ENCODE measurements around the gene MACROD2.

DNA sequence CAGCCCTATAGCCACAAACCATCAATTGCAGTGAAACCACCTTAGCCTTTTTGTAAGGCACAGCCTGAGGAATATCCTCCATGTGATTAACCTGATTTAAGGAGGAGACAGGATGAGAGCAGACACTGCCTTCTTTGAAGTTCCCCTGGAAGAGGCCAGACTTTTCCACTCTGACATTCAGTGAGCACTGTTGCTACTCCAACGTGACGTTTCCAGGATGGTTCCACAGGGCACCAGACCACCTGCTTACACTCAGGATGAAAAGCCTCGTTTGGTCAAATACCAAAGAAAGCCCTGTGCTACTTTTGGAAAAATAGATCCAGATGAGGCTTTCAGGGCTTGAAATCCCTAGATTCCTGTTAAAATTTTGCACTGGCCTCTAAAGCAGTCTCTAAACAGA, 1444.2 kb downstream of the MACROD2 start:
- TF ChIP-seq POLR2AphosphoS5 (IDR thresholded peaks at IDR 0.05; ENCODE audit: low read depth), result no peak
- no peak for TF ChIP-seq EZH2 (IDR thresholded peaks at IDR 0.05; ENCODE audit: low read depth, unreplicated experiment)
- TF ChIP-seq, protein P1, sequence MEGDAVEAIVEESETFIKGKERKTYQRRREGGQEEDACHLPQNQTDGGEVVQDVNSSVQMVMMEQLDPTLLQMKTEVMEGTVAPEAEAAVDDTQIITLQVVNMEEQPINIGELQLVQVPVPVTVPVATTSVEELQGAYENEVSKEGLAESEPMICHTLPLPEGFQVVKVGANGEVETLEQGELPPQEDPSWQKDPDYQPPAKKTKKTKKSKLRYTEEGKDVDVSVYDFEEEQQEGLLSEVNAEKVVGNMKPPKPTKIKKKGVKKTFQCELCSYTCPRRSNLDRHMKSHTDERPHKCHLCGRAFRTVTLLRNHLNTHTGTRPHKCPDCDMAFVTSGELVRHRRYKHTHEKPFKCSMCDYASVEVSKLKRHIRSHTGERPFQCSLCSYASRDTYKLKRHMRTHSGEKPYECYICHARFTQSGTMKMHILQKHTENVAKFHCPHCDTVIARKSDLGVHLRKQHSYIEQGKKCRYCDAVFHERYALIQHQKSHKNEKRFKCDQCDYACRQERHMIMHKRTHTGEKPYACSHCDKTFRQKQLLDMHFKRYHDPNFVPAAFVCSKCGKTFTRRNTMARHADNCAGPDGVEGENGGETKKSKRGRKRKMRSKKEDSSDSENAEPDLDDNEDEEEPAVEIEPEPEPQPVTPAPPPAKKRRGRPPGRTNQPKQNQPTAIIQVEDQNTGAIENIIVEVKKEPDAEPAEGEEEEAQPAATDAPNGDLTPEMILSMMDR (conservative IDR thresholded peaks at IDR 0.05; ENCODE audit: low read depth in 2 of 2), result no peak
- TF ChIP-seq STAT1 (IDR thresholded peaks at IDR 0.05; ENCODE audit: unreplicated experiment), result no peak
- no peak for TF ChIP-seq NANOG (IDR thresholded peaks at IDR 0.05; ENCODE audit: borderline replicate concordance)
- TF ChIP-seq, protein P2, sequence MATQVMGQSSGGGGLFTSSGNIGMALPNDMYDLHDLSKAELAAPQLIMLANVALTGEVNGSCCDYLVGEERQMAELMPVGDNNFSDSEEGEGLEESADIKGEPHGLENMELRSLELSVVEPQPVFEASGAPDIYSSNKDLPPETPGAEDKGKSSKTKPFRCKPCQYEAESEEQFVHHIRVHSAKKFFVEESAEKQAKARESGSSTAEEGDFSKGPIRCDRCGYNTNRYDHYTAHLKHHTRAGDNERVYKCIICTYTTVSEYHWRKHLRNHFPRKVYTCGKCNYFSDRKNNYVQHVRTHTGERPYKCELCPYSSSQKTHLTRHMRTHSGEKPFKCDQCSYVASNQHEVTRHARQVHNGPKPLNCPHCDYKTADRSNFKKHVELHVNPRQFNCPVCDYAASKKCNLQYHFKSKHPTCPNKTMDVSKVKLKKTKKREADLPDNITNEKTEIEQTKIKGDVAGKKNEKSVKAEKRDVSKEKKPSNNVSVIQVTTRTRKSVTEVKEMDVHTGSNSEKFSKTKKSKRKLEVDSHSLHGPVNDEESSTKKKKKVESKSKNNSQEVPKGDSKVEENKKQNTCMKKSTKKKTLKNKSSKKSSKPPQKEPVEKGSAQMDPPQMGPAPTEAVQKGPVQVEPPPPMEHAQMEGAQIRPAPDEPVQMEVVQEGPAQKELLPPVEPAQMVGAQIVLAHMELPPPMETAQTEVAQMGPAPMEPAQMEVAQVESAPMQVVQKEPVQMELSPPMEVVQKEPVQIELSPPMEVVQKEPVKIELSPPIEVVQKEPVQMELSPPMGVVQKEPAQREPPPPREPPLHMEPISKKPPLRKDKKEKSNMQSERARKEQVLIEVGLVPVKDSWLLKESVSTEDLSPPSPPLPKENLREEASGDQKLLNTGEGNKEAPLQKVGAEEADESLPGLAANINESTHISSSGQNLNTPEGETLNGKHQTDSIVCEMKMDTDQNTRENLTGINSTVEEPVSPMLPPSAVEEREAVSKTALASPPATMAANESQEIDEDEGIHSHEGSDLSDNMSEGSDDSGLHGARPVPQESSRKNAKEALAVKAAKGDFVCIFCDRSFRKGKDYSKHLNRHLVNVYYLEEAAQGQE (IDR thresholded peaks at IDR 0.05; ENCODE audit: unreplicated experiment), result no peak
- TF ChIP-seq EZH2phosphoT487 (IDR thresholded peaks at IDR 0.05; ENCODE audit: unreplicated experiment), result no peak
- no peak for TF ChIP-seq CREB1 (CRISPR knock-in tag; IDR thresholded peaks at IDR 0.05; ENCODE audit: low read depth)
- TF ChIP-seq, protein P3, sequence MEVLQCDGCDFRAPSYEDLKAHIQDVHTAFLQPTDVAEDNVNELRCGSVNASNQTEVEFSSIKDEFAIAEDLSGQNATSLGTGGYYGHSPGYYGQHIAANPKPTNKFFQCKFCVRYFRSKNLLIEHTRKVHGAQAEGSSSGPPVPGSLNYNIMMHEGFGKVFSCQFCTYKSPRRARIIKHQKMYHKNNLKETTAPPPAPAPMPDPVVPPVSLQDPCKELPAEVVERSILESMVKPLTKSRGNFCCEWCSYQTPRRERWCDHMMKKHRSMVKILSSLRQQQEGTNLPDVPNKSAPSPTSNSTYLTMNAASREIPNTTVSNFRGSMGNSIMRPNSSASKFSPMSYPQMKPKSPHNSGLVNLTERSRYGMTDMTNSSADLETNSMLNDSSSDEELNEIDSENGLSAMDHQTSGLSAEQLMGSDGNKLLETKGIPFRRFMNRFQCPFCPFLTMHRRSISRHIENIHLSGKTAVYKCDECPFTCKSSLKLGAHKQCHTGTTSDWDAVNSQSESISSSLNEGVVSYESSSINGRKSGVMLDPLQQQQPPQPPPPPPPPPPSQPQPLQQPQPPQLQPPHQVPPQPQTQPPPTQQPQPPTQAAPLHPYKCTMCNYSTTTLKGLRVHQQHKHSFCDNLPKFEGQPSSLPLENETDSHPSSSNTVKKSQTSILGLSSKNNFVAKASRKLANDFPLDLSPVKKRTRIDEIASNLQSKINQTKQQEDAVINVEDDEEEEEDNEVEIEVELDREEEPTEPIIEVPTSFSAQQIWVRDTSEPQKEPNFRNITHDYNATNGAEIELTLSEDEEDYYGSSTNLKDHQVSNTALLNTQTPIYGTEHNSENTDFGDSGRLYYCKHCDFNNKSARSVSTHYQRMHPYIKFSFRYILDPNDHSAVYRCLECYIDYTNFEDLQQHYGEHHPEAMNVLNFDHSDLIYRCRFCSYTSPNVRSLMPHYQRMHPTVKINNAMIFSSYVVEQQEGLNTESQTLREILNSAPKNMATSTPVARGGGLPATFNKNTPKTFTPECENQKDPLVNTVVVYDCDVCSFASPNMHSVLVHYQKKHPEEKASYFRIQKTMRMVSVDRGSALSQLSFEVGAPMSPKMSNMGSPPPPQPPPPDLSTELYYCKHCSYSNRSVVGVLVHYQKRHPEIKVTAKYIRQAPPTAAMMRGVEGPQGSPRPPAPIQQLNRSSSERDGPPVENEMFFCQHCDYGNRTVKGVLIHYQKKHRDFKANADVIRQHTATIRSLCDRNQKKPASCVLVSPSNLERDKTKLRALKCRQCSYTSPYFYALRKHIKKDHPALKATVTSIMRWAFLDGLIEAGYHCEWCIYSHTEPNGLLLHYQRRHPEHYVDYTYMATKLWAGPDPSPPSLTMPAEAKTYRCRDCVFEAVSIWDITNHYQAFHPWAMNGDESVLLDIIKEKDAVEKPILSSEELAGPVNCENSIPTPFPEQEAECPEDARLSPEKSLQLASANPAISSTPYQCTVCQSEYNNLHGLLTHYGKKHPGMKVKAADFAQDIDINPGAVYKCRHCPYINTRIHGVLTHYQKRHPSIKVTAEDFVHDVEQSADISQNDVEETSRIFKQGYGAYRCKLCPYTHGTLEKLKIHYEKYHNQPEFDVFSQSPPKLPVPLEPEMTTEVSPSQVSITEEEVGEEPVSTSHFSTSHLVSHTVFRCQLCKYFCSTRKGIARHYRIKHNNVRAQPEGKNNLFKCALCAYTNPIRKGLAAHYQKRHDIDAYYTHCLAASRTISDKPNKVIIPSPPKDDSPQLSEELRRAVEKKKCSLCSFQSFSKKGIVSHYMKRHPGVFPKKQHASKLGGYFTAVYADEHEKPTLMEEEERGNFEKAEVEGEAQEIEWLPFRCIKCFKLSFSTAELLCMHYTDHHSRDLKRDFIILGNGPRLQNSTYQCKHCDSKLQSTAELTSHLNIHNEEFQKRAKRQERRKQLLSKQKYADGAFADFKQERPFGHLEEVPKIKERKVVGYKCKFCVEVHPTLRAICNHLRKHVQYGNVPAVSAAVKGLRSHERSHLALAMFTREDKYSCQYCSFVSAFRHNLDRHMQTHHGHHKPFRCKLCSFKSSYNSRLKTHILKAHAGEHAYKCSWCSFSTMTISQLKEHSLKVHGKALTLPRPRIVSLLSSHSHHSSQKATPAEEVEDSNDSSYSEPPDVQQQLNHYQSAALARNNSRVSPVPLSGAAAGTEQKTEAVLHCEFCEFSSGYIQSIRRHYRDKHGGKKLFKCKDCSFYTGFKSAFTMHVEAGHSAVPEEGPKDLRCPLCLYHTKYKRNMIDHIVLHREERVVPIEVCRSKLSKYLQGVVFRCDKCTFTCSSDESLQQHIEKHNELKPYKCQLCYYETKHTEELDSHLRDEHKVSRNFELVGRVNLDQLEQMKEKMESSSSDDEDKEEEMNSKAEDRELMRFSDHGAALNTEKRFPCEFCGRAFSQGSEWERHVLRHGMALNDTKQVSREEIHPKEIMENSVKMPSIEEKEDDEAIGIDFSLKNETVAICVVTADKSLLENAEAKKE (CRISPR knock-in tag; IDR thresholded peaks at IDR 0.05), result no peak
- no peak for TF ChIP-seq JUNB (IDR thresholded peaks at IDR 0.05; ENCODE audit: unreplicated experiment)
- no peak for TF ChIP-seq ZNF114 (CRISPR knock-in tag; IDR thresholded peaks at IDR 0.05)
- TF ChIP-seq, protein P4, sequence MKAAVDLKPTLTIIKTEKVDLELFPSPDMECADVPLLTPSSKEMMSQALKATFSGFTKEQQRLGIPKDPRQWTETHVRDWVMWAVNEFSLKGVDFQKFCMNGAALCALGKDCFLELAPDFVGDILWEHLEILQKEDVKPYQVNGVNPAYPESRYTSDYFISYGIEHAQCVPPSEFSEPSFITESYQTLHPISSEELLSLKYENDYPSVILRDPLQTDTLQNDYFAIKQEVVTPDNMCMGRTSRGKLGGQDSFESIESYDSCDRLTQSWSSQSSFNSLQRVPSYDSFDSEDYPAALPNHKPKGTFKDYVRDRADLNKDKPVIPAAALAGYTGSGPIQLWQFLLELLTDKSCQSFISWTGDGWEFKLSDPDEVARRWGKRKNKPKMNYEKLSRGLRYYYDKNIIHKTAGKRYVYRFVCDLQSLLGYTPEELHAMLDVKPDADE (IDR thresholded peaks at IDR 0.05), result no peak
- TF ChIP-seq ZNF331 (CRISPR knock-in tag; IDR thresholded peaks at IDR 0.05; ENCODE audit: low read depth), result no peak

Data from GM23338 (cell line).